Stimulated activated naive CD8-positive, alpha-beta T cell treated with anti-CD3 and anti-CD28 coated beads, Interleukin-15, Interleukin-2, amounts not matched to agents 100 ng/mL and 50 ng/mL, for 24 hours (primary cell): Measurements from ENCODE around the gene STARD10.

Experiments used
- H3K27ac Mint-ChIP-seq: one replicate; pipeline ENCODE4 v1.8.0; 2021; ENCODE audit warnings: mild to moderate bottlenecking, mixed read lengths
- H3K27me3 Mint-ChIP-seq: one replicate; pipeline ENCODE4 v1.8.0; 2021; ENCODE audit warnings: mixed read lengths
- H3K36me3 Mint-ChIP-seq: one replicate; pipeline ENCODE4 v1.8.0; 2021; ENCODE audit warnings: low read depth, mixed read lengths
- H3K4me1 Mint-ChIP-seq: one replicate; pipeline ENCODE4 v1.8.0; 2021; ENCODE audit warnings: low read depth, mixed read lengths
- H3K4me3 Mint-ChIP-seq: one replicate; pipeline ENCODE4 v1.8.0; 2021; ENCODE audit warnings: mild to moderate bottlenecking, mixed read lengths
- H3K9me3 Mint-ChIP-seq: one replicate; pipeline ENCODE4 v1.8.0; 2021; ENCODE audit warnings: mixed read lengths

Gene STARD10

GRCh38 chr11:72730737-72731136, 63.1 kb downstream of the STARD10 start:
- H3K27me3 Mint-ChIP-seq, result no peaks in the 10 kb centered on the region
- H3K27ac Mint-ChIP-seq, result no peak overlapping the region
- peaks cover 11% of the 10 kb centered on the region for H3K36me3 Mint-ChIP-seq
- no peak overlapping the region for H3K4me3 Mint-ChIP-seq
- peaks cover 12% of the 10 kb centered on the region for H3K4me1 Mint-ChIP-seq
- no peaks in the 10 kb centered on the region for H3K9me3 Mint-ChIP-seq

- Mint-ChIP-seq H3K27ac (no peak overlapping the region), H3K27me3 (no peaks in the 10 kb centered on the region), H3K4me1 (peaks cover 14% of the 10 kb centered on the region), H3K4me3 (no peak overlapping the region), H3K9me3 (no peaks in the 10 kb centered on the region), H3K36me3 (peaks cover 16% of the 10 kb centered on the region)
These were observed 63.6 kb downstream of the STARD10 start for GRCh38 chr11:72730243-72730642.

GRCh38 chr11:72727521-72727920, 66.3 kb downstream of the STARD10 start:
- Mint-ChIP-seq H3K27ac (peak overlapping the region; percentile 11), H3K4me1 (peaks cover 25% of the 10 kb centered on the region)

GRCh38 chr11:72726266-72727220, 67.3 kb downstream of the STARD10 start:
- Mint-ChIP-seq H3K4me1 (peaks cover 33% of the 10 kb centered on the region), H3K27ac (no peak overlapping the region), H3K36me3 (peaks cover 16% of the 10 kb centered on the region), H3K4me3 (no peak overlapping the region), H3K9me3 (no peaks in the 10 kb centered on the region), H3K27me3 (no peaks in the 10 kb centered on the region)

More at GRCh38 chr11:72727521-72727920, 66.3 kb downstream of the STARD10 start:
- Mint-ChIP-seq H3K4me3 (no peak overlapping the region), H3K27me3 (no peaks in the 10 kb centered on the region), H3K9me3 (no peaks in the 10 kb centered on the region), H3K36me3 (peaks cover 18% of the 10 kb centered on the region)

- Mint-ChIP-seq H3K27ac (peak overlapping the region; percentile 84), H3K4me1 (peaks cover 41% of the 10 kb centered on the region), H3K36me3 (peaks cover 10% of the 10 kb centered on the region), H3K4me3 (no peak overlapping the region), H3K9me3 (no peaks in the 10 kb centered on the region), H3K27me3 (no peaks in the 10 kb centered on the region)
These were observed 68.2 kb downstream of the STARD10 start for GRCh38 chr11:72725724-72726028.

GRCh38 chr11:72724851-72725723, 68.8 kb downstream of the STARD10 start:
- Mint-ChIP-seq H3K9me3 (no peaks in the 10 kb centered on the region), H3K4me1 (peaks cover 47% of the 10 kb centered on the region), H3K27ac (peak overlapping the region; percentile 84), H3K4me3 (no peak overlapping the region), H3K36me3 (peaks cover 8% of the 10 kb centered on the region), H3K27me3 (no peaks in the 10 kb centered on the region)

GRCh38 chr11:72724021-72724551, 69.8 kb downstream of the STARD10 start:
- no peak overlapping the region for H3K27ac Mint-ChIP-seq
- H3K36me3 Mint-ChIP-seq, result peaks cover 8% of the 10 kb centered on the region
- H3K4me3 Mint-ChIP-seq, result no peak overlapping the region
- H3K4me1 Mint-ChIP-seq, result peaks cover 57% of the 10 kb centered on the region
- H3K9me3 Mint-ChIP-seq, result no peaks in the 10 kb centered on the region
- H3K27me3 Mint-ChIP-seq, result no peaks in the 10 kb centered on the region

- Mint-ChIP-seq H3K36me3 (peaks cover 8% of the 10 kb centered on the region), H3K9me3 (no peaks in the 10 kb centered on the region), H3K4me3 (no peak overlapping the region), H3K27ac (peak overlapping the region; percentile 37), H3K4me1 (peaks cover 63% of the 10 kb centered on the region), H3K27me3 (no peaks in the 10 kb centered on the region)
These were observed 70.3 kb downstream of the STARD10 start for GRCh38 chr11:72723508-72723907.

GRCh38 chr11:72722050-72722748, 71.6 kb downstream of the STARD10 start:
- Mint-ChIP-seq H3K36me3 (peaks cover 8% of the 10 kb centered on the region), H3K27me3 (no peaks in the 10 kb centered on the region), H3K4me1 (peaks cover 67% of the 10 kb centered on the region), H3K4me3 (peak overlapping the region; percentile 90), H3K9me3 (no peaks in the 10 kb centered on the region), H3K27ac (peak overlapping the region; percentile 87)

- H3K4me1 Mint-ChIP-seq, result peaks cover 71% of the 10 kb centered on the region
- H3K4me3 Mint-ChIP-seq, result peak overlapping the region; percentile 90
- H3K27ac Mint-ChIP-seq, result peak overlapping the region; percentile 87
- peaks cover 8% of the 10 kb centered on the region for H3K36me3 Mint-ChIP-seq
- no peaks in the 10 kb centered on the region for H3K9me3 Mint-ChIP-seq
- H3K27me3 Mint-ChIP-seq, result no peaks in the 10 kb centered on the region
These were observed 72.2 kb downstream of the STARD10 start for GRCh38 chr11:72721689-72722049.

- peak overlapping the region; percentile 90 for H3K4me3 Mint-ChIP-seq
- H3K36me3 Mint-ChIP-seq, result peaks cover 8% of the 10 kb centered on the region
- H3K27me3 Mint-ChIP-seq, result no peaks in the 10 kb centered on the region
- H3K27ac Mint-ChIP-seq, result peak overlapping the region; percentile 87
- H3K9me3 Mint-ChIP-seq, result no peaks in the 10 kb centered on the region
- H3K4me1 Mint-ChIP-seq, result peaks cover 72% of the 10 kb centered on the region
These were observed 72.6 kb downstream of the STARD10 start for GRCh38 chr11:72721276-72721675.

- Mint-ChIP-seq H3K36me3 (peaks cover 8% of the 10 kb centered on the region), H3K27me3 (no peaks in the 10 kb centered on the region), H3K4me1 (peaks cover 74% of the 10 kb centered on the region), H3K27ac (peak overlapping the region; percentile 87), H3K4me3 (peak overlapping the region; percentile 90), H3K9me3 (no peaks in the 10 kb centered on the region)
These were observed 73.1 kb downstream of the STARD10 start for GRCh38 chr11:72720784-72721183.

GRCh38 chr11:72720047-72720446, 73.8 kb downstream of the STARD10 start:
- H3K27me3 Mint-ChIP-seq, result no peaks in the 10 kb centered on the region
- peak overlapping the region; percentile 87 for H3K27ac Mint-ChIP-seq
- peaks cover 66% of the 10 kb centered on the region for H3K4me1 Mint-ChIP-seq
- peak overlapping the region; percentile 90 for H3K4me3 Mint-ChIP-seq
- peaks cover under 1% of the 10 kb centered on the region for H3K36me3 Mint-ChIP-seq
- no peaks in the 10 kb centered on the region for H3K9me3 Mint-ChIP-seq

- peak overlapping the region; percentile 87 for H3K27ac Mint-ChIP-seq
- no peaks in the 10 kb centered on the region for H3K36me3 Mint-ChIP-seq
- peaks cover 61% of the 10 kb centered on the region for H3K4me1 Mint-ChIP-seq
- peak overlapping the region; percentile 90 for H3K4me3 Mint-ChIP-seq
- no peaks in the 10 kb centered on the region for H3K9me3 Mint-ChIP-seq
- H3K27me3 Mint-ChIP-seq, result no peaks in the 10 kb centered on the region
These were observed 74.3 kb downstream of the STARD10 start for GRCh38 chr11:72719551-72719950.
